ENCODE results near the gene FAM20C.

- TF ChIP-seq, protein P1, sequence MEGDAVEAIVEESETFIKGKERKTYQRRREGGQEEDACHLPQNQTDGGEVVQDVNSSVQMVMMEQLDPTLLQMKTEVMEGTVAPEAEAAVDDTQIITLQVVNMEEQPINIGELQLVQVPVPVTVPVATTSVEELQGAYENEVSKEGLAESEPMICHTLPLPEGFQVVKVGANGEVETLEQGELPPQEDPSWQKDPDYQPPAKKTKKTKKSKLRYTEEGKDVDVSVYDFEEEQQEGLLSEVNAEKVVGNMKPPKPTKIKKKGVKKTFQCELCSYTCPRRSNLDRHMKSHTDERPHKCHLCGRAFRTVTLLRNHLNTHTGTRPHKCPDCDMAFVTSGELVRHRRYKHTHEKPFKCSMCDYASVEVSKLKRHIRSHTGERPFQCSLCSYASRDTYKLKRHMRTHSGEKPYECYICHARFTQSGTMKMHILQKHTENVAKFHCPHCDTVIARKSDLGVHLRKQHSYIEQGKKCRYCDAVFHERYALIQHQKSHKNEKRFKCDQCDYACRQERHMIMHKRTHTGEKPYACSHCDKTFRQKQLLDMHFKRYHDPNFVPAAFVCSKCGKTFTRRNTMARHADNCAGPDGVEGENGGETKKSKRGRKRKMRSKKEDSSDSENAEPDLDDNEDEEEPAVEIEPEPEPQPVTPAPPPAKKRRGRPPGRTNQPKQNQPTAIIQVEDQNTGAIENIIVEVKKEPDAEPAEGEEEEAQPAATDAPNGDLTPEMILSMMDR (IDR thresholded peaks at IDR 0.05 in 2 of 3, conservative IDR thresholded peaks at IDR 0.05 in 1 of 3; ENCODE audit: control insufficient read depth in 2 of 3, extremely low read depth in 1 of 3, insufficient read depth in 1 of 3, low read depth in 3 of 3, low read length in 3 of 3) = no peak
- TF ChIP-seq SMAD5 (IDR thresholded peaks at IDR 0.05; ENCODE audit: low read depth) = no peak
- TF ChIP-seq YY1 (IDR thresholded peaks at IDR 0.05; ENCODE audit: low read depth, low read length) = no peak
- TF ChIP-seq, protein P2, sequence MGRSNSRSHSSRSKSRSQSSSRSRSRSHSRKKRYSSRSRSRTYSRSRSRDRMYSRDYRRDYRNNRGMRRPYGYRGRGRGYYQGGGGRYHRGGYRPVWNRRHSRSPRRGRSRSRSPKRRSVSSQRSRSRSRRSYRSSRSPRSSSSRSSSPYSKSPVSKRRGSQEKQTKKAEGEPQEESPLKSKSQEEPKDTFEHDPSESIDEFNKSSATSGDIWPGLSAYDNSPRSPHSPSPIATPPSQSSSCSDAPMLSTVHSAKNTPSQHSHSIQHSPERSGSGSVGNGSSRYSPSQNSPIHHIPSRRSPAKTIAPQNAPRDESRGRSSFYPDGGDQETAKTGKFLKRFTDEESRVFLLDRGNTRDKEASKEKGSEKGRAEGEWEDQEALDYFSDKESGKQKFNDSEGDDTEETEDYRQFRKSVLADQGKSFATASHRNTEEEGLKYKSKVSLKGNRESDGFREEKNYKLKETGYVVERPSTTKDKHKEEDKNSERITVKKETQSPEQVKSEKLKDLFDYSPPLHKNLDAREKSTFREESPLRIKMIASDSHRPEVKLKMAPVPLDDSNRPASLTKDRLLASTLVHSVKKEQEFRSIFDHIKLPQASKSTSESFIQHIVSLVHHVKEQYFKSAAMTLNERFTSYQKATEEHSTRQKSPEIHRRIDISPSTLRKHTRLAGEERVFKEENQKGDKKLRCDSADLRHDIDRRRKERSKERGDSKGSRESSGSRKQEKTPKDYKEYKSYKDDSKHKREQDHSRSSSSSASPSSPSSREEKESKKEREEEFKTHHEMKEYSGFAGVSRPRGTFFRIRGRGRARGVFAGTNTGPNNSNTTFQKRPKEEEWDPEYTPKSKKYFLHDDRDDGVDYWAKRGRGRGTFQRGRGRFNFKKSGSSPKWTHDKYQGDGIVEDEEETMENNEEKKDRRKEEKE (IDR thresholded peaks at IDR 0.05) = no peak
- TF ChIP-seq DPF2 (IDR thresholded peaks at IDR 0.05) = no peak
- TF ChIP-seq HDAC2 (IDR thresholded peaks at IDR 0.05) = no peak
- no peak for TF ChIP-seq ASH2L (IDR thresholded peaks at IDR 0.05; ENCODE audit: borderline replicate concordance, low read depth)
These were observed 103.1 kb downstream of the FAM20C start for GRCh38 chr7:295155-296154.
